Measurements from ENCODE around the gene ATP2B2.

DNA sequence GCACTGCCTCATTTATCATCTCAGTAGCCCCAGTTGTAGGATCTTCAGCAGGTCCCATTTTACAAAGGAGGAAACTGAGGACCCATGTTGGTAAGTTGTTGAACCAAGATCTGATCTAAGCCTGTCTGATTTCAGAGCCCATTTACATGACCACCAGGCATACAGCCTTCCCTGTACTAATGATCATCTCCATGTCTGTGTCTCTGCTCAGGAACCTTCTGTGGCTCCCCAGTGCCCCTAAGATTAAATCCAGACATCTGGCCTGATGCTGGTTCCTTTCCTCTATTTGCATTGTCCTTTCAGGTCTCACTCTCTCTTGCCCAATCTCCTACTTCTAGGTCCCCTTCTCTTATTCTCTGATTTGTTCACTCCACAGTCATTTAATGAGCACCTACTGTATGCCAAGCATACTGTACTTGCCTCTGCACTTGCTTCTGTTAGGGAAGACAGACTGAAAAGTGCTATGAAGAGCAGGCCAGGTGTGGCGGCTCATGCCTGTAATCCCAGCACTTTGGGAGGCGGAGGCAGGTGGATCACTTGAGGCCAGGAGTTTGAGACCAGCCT is 32.4 kb downstream of the ATP2B2 start:
- TF ChIP-seq EZH2 (IDR thresholded peaks at IDR 0.05; ENCODE audit: borderline replicate concordance, insufficient read depth, low read depth, low read length, poor library complexity, severe bottlenecking) = no peak
- TF ChIP-seq, protein P1, sequence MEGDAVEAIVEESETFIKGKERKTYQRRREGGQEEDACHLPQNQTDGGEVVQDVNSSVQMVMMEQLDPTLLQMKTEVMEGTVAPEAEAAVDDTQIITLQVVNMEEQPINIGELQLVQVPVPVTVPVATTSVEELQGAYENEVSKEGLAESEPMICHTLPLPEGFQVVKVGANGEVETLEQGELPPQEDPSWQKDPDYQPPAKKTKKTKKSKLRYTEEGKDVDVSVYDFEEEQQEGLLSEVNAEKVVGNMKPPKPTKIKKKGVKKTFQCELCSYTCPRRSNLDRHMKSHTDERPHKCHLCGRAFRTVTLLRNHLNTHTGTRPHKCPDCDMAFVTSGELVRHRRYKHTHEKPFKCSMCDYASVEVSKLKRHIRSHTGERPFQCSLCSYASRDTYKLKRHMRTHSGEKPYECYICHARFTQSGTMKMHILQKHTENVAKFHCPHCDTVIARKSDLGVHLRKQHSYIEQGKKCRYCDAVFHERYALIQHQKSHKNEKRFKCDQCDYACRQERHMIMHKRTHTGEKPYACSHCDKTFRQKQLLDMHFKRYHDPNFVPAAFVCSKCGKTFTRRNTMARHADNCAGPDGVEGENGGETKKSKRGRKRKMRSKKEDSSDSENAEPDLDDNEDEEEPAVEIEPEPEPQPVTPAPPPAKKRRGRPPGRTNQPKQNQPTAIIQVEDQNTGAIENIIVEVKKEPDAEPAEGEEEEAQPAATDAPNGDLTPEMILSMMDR (IDR thresholded peaks at IDR 0.05) = no peak

Measured in B cell (primary cell).